ENCODE results near the gene SFI1. TPM values are rescaled to one million over a fixed set of nuclear protein-coding genes. Genes with fewer than 3 reads are reported as not detected.
A peak's percentile ranks its signal among the peaks of the same experiment; 100 is the strongest.
"Not testable (repeated sequence)": the region's sequence is repeated elsewhere in the genome, so short reads cannot be mapped to it uniquely, and the experiment has no call there.

Gene SFI1
- total RNA-seq, 4 donors from 2014 or later = 11.0 to 20.0 (median 16.4) TPM

GRCh38 chr22:31491218-31491962 is 4.9 kb upstream of the SFI1 start:
- TF ChIP-seq CTCF (IDR thresholded peaks at IDR 0.05) = no peak
- TF ChIP-seq POLR2A (IDR thresholded peaks at IDR 0.05) = no peak
- Histone ChIP-seq H3K4me3 (peak overlapping the region in 1 of 4 donors; percentile 71), H3K4me1 (peaks cover 13 to 56% (median 20%) of the 10 kb centered on the region in 3 donors), H3K9me3 (no peaks in the 10 kb centered on the region), H3K27me3 (no peaks in the 10 kb centered on the region), H3K36me3 (peaks cover 0 to 13% (median 0%) of the 10 kb centered on the region in 3 donors), H3K27ac (peak overlapping the region; percentile 91 to 97 (median 92))
- intact Hi-C loops (cut with DNase I) = no loop called here
- no peak for DNase-seq
- 70 to 75% methylated on average over 8 of the region's 8 CpGs for WGBS, 2 donors

GRCh38 chr22:31492151-31492550 is 4.2 kb upstream of the SFI1 start:
- WGBS, 2 donors = 60 to 79% methylated on average over 3 of the region's 3 CpGs
- Histone ChIP-seq H3K27ac (peak overlapping the region in 2 of 4 donors; percentile 10 to 93), H3K27me3 (no peaks in the 10 kb centered on the region), H3K9me3 (no peaks in the 10 kb centered on the region), H3K4me1 (peaks cover 13 to 58% (median 23%) of the 10 kb centered on the region in 3 donors), H3K4me3 (no peak overlapping the region), H3K36me3 (peaks cover 0 to 6% (median 0%) of the 10 kb centered on the region in 3 donors)
- no peak for DNase-seq
- intact Hi-C loops (cut with DNase I) = no loop called here
- TF ChIP-seq CTCF (IDR thresholded peaks at IDR 0.05) = no peak

- H3K27me3 ChIP-seq; intact Hi-C loops (cut with DNase I); H3K4me3 ChIP-seq; H3K9me3 ChIP-seq; DNase-seq; H3K36me3 ChIP-seq: not testable (repeated sequence)
- H3K4me1 ChIP-seq = peaks cover 7 to 51% (median 19%) of the 10 kb centered on the region in 3 donors
- H3K27ac ChIP-seq = peak overlapping the region in 1 of 4 donors; percentile 8
- 92 to 93% methylated on average over 5 of the region's 5 CpGs for WGBS, 2 donors
Measured at GRCh38 chr22:31493355-31493754, 3.0 kb upstream of the SFI1 start.

- Histone ChIP-seq H3K9me3 (no peaks in the 10 kb centered on the region), H3K27me3 (no peaks in the 10 kb centered on the region), H3K27ac (peak overlapping the region; percentile 71 to 92 (median 88)), H3K36me3 (no peaks in the 10 kb centered on the region), H3K4me1 (peaks cover 0 to 44% (median 15%) of the 10 kb centered on the region in 3 donors), H3K4me3 (peak overlapping the region; percentile 52 to 91 (median 82))
- TF ChIP-seq CTCF (IDR thresholded peaks at IDR 0.05) = no peak
- TF ChIP-seq POLR2A (IDR thresholded peaks at IDR 0.05) = no peak
- WGBS, 2 donors = 53 to 57% methylated on average over 15 of the region's 15 CpGs
- DNase-seq = no peak
- intact Hi-C loops (cut with DNase I) = no loop called here
Measured at GRCh38 chr22:31495343-31495742, 993 bp upstream of the SFI1 start.

- Histone ChIP-seq H3K27me3 (no peaks in the 10 kb centered on the region), H3K4me3 (peak overlapping the region; percentile 52 to 91 (median 82)), H3K27ac (peak overlapping the region; percentile 71 to 92 (median 88)), H3K4me1 (peaks cover 0 to 30% (median 7%) of the 10 kb centered on the region in 3 donors), H3K36me3 (no peaks in the 10 kb centered on the region), H3K9me3 (no peaks in the 10 kb centered on the region)
- intact Hi-C loops (cut with DNase I) = no loop called here
- DNase-seq = no peak
- WGBS, 2 donors = 0 to 7% methylated on average over 4 to 14 of the region's 30 CpGs
- no peak for TF ChIP-seq POLR2A (IDR thresholded peaks at IDR 0.05)
- TF ChIP-seq CTCF (IDR thresholded peaks at IDR 0.05) = no peak
Measured at GRCh38 chr22:31496735-31497146, 405 bp downstream of the SFI1 start.

Data from esophagus squamous epithelium (tissue), 5 donors.